Liver (tissue), 3 donors: ENCODE measurements around the gene CEND1.

Source experiments
- CTCF ChIP-seq: fragments of 150-350 bp; IDR thresholded peaks from 2 replicates; pipeline ENCODE4 v1.5.1; 2017; ENCODE audit warnings: improper control_type of control experiment, low read depth, low read length; ENCODE audit not compliant: missing input control
- RXRA ChIP-seq, 2 donors: IDR thresholded peaks; 2 replicates each; pipeline ENCODE4 v1.6.1; 2017 to 2018; ENCODE audit warnings: antibody characterized with exemption in 2 of 2, mild to moderate bottlenecking in 1 of 2
- SP1 ChIP-seq: IDR thresholded peaks from 2 replicates; pipeline ENCODE4 v1.6.1; 2018; ENCODE audit warnings: antibody characterized with exemption, mild to moderate bottlenecking
- donor health status: healthy.
- donor health status: healthy.

DNA sequence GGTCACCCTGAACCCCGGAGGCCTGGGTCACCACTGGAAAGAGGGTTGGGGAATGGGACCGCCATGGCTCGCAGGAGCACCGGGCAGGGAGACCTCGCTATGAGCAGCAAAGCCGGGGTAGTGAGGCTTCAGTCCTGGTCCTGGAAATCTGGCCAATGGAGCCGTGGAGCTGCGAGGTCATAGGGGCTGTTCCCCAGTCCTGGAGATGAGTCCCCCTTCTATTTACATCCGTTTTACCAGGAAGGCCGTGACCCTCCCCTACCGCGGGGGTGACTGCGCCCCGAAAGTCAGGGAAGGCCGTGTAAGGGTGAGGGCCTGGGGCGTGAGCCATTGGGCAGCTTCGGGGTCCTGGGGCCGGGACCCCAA is 14.7 kb upstream of the CEND1 start:
- no peak for TF ChIP-seq CTCF
- no peak for TF ChIP-seq RXRA (IDR thresholded peaks at IDR 0.05)
- TF ChIP-seq SP1, result no peak
